Ovary (tissue), 9 donors: Measurements from ENCODE around the gene ST7. TPM values are rescaled to one million over a fixed set of nuclear protein-coding genes. Genes with fewer than 3 reads are reported as not detected.

Experiments
- DNase-seq, 5 donors: peaks; one replicate each; pipeline ENCODE4 v3.0.0-alpha.2; 2019 to 2020
- H3K27ac ChIP-seq, 2 donors: fragments of 200-600 bp; one replicate each; pipeline versions ENCODE4 v1.5.1 to v1.8.0; 2019 to 2022
- H3K27me3 ChIP-seq: fragments of 200-600 bp; one replicate; pipeline ENCODE4 v1.8.0; 2022
- H3K36me3 ChIP-seq: fragments of 200-600 bp; sonication (generic); one replicate; pipeline ENCODE4 v1.5.1; 2019
- H3K4me1 ChIP-seq: one replicate; pipeline ENCODE4 v1.8.1; 2013; ENCODE audit warnings: mild to moderate bottlenecking, moderate library complexity; ENCODE audit not compliant: insufficient read depth
- H3K4me3 ChIP-seq: fragments of 200-600 bp; sonication (generic); one replicate; pipeline ENCODE4 v1.5.1; 2017
- H3K9me3 ChIP-seq, 2 donors: fragments of 200-600 bp in 1 of 2; sonication (generic) in 1 of 2; one replicate each; pipeline versions ENCODE4 v1.5.1 to v1.8.1; 2013 to 2019; ENCODE audit warnings: mild to moderate bottlenecking in 1 of 2, moderate library complexity in 1 of 2
- CTCF ChIP-seq, 3 donors: fragments of 450-650 bp in 2 of 3; fragments of 200-600 bp in 1 of 3; IDR thresholded peaks; one replicate each; pipeline versions ENCODE4 v1.5.1 to v1.8.0; 2016 to 2022; ENCODE audit warnings: antibody characterized with exemption in 3 of 3, mild to moderate bottlenecking in 1 of 3
- EP300 ChIP-seq: sonication (generic); formaldehyde crosslinking; IDR thresholded peaks from one replicate; pipeline ENCODE4 v1.6.1; 2017; ENCODE audit warnings: antibody characterized with exemption
- POLR2A ChIP-seq: fragments of 450-650 bp; IDR thresholded peaks from one replicate; pipeline ENCODE4 v1.6.1; 2017; ENCODE audit warnings: antibody characterized with exemption, mild to moderate bottlenecking, moderate library complexity
- WGBS, 3 donors: extraction: QIAGEN DNeasy Blood & Tissue Kit in 1 of 3; methylation state at CpG; one replicate each; pipeline versions ENCODE4 v1.1.5 to v1.1.7; 2013 to 2017; 5-methylcytosine and 5-hydroxymethylcytosine counted together
- intact Hi-C, 4 donors: fragments of 100-400 bp; cut with DNase I; formaldehyde crosslinking; loops; one replicate each; pipeline versions ENCODE4 v1.11.0 to v1.15.1; 2022 to 2023
- polyA plus RNA-seq, 2 donors: library from polyadenylated mRNA; stranded (reverse); fragments of 200-250 nt in 1 of 2; fragments of 350-450 nt in 1 of 2; fragmentation: Illumina TruSeq in 1 of 2; extraction: RNeasy Lipid Tissue Mini Kit (QIAGEN cat#74804) in 1 of 2; gene quantifications; one replicate each; pipeline ENCODE4 v1.2.3, GENCODE V29; 2013 to 2014
- total RNA-seq, 7 donors: library from RNA; depleted of rRNA in 2 of 7; stranded (reverse); fragments of >200 nt in 2 of 7; fragmentation: NEBNext Ultra II Directional in 3 of 7; extraction: Animal tissue kit (Norgen Biotek cat#: 25700) in 3 of 7; gene quantifications; one replicate each; pipeline versions ENCODE4 v1.1.0 to v1.2.4, GENCODE V29; 2016 to 2023
- donor health status: DM: no; HTN: no; CAD: no; lungs with moderate emphysema.
- donor health status: DM: no; HTN: no; CAD: no.
- donor health status: Bipolar disorder and iron deficiency.
- donor health status: DM: yes; HTN: yes; CAD: no.
- donor health status: DM: no; HTN: no; CAD: no.
- donor health status: DM: yes; HTN: yes; CAD: no.

The ST7 gene
- total and polyA plus RNA-seq, 9 donors = 14.1 to 37.7 (median 18.8) TPM

DNA sequence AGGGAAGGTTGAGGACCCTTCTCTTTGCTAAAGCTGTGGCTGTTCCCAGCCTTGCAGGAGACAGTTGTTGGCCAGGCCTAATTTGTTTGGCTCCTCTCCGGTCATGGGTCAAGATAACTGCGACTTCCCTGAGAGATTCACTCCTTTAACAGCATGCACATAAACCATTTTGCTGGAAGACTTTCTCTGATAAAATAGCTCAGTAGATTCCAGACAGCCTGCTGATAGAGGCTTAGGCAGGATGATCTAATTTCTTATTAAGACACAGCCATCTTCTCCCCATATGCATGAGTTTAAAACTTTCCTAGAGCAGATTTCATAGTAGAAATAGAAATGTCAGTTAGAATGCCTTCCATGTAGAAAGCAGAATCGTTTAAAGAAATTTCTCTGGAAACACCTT is 187.6 kb downstream of the ST7 start:
- 24 to 34% (median 32%) methylated on average over 3 of the region's 3 CpGs for WGBS, 3 donors
- H3K4me1 ChIP-seq = no peaks in the 10 kb centered on the region
- no peaks in the 10 kb centered on the region for H3K9me3 ChIP-seq
- no peak overlapping the region for H3K4me3 ChIP-seq
- H3K27ac ChIP-seq = no peak overlapping the region
- intact Hi-C loops = no loop called here
- H3K36me3 ChIP-seq = no peaks in the 10 kb centered on the region
- no peak for DNase-seq
- H3K27me3 ChIP-seq = no peaks in the 10 kb centered on the region
- no peak for TF ChIP-seq POLR2A
- no peak for TF ChIP-seq CTCF (IDR thresholded peaks at IDR 0.05)
- no peak for TF ChIP-seq EP300

GRCh38 chr7:117143066-117143465 is 189.8 kb downstream of the ST7 start:
- Histone ChIP-seq H3K4me1 (no peaks in the 10 kb centered on the region), H3K9me3 (no peaks in the 10 kb centered on the region), H3K27ac (no peak overlapping the region), H3K4me3 (no peak overlapping the region), H3K27me3 (no peaks in the 10 kb centered on the region), H3K36me3 (no peaks in the 10 kb centered on the region)
- DNase-seq = no peak
- TF ChIP-seq POLR2A = no peak
- no peak for TF ChIP-seq CTCF (IDR thresholded peaks at IDR 0.05)
- TF ChIP-seq EP300 = no peak
- intact Hi-C loops = no loop called here
- 64 to 87% (median 81%) methylated on average over 4 of the region's 4 CpGs for WGBS, 3 donors

GRCh38 chr7:117143580-117143979 is 190.3 kb downstream of the ST7 start:
- intact Hi-C loops = no loop called here
- no peaks in the 10 kb centered on the region for H3K9me3 ChIP-seq
- DNase-seq = no peak
- H3K27me3 ChIP-seq = no peaks in the 10 kb centered on the region
- 84 to 94% (median 90%) methylated on average over 2 of the region's 2 CpGs for WGBS, 3 donors
- TF ChIP-seq EP300 (no peak), CTCF (IDR thresholded peaks at IDR 0.05) (no peak), POLR2A (no peak)
- H3K36me3 ChIP-seq = no peaks in the 10 kb centered on the region
- H3K4me3 ChIP-seq = no peak overlapping the region
- no peaks in the 10 kb centered on the region for H3K4me1 ChIP-seq
- no peak overlapping the region for H3K27ac ChIP-seq

DNA sequence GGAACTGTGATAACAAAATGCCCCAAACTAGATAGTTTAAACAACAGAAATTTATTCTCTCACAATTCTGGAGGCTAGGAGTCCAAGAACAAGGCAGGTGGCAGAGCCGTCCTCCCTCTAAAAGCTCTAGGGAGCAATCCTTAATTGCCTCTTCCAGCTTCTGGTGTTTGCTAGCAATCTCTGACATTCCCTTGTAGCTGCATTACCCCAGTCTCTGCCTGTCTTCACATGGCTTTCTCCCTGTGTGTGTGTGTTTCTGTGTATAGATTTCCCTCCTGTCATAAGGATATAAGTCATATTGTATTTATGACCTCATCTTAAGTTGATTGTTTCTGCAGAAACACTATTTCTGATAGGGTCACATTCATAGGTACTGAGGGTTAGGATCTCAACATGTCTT is 192.0 kb downstream of the ST7 start:
- Histone ChIP-seq H3K27ac (no peak overlapping the region), H3K27me3 (no peaks in the 10 kb centered on the region), H3K4me3 (no peak overlapping the region), H3K9me3 (no peaks in the 10 kb centered on the region), H3K4me1 (no peaks in the 10 kb centered on the region), H3K36me3 (no peaks in the 10 kb centered on the region)
- intact Hi-C loops = no loop called here
- no peak for DNase-seq
- 92 to 98% (median 95%) methylated on average over 1 of the region's 1 CpG for WGBS, 3 donors
- TF ChIP-seq POLR2A = no peak
- TF ChIP-seq EP300 = no peak
- TF ChIP-seq CTCF (IDR thresholded peaks at IDR 0.05) = no peak

DNA sequence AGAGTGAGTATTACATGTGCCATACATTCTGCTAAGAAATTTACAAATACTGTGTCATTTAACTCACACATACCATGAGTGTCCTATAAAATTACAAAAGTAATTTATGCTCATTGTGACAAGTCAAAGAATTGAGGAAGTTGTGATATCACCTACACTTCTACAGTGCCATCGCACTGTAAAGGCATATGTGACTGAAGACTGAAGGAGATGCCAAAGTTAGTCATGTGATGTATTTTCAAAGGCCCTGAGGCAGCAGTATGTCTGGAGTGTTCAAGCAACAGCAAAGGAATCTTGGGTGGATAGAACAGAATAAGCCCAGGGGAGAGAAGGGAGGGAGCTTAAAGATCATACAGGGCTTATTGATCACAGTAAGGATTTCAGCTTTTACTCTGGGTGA is 192.8 kb downstream of the ST7 start:
- Histone ChIP-seq H3K27ac (no peak overlapping the region), H3K4me1 (no peaks in the 10 kb centered on the region), H3K36me3 (no peaks in the 10 kb centered on the region), H3K27me3 (no peaks in the 10 kb centered on the region), H3K9me3 (no peaks in the 10 kb centered on the region), H3K4me3 (no peak overlapping the region)
- DNase-seq = no peak
- WGBS, 3 donors = 93 to 99% (median 94%) methylated on average over 1 of the region's 1 CpG
- intact Hi-C loops = no loop called here
- no peak for TF ChIP-seq CTCF (IDR thresholded peaks at IDR 0.05)
- no peak for TF ChIP-seq EP300
- TF ChIP-seq POLR2A = no peak
